Body of pancreas (tissue), 4 donors: Measurements from ENCODE around the gene THOC7. TPM values are rescaled to one million over a fixed set of nuclear protein-coding genes. Genes with fewer than 3 reads are reported as not detected.

Experiments
- ATAC-seq: fragments of 150-250 bp; one replicate; pipeline ENCODE4 v1.9.1; 2016
- DNase-seq, 4 donors: peaks; one replicate each; pipeline ENCODE4 v3.0.0-alpha.2; 2019
- H3K27ac ChIP-seq, 4 donors: fragments of 200-600 bp; sonication (generic); 1 replicate in 3 of 4; 2 replicates in 1 of 4; pipeline versions ENCODE4 v1.5.1 to v1.6.1; 2016 to 2019; ENCODE audit warnings: mild to moderate bottlenecking in 1 of 4, mixed read lengths in 1 of 4, moderate library complexity in 1 of 4
- H3K27me3 ChIP-seq, 2 donors: fragments of 200-600 bp; sonication (generic); one replicate each; pipeline ENCODE4 v1.6.0; 2016; ENCODE audit warnings: mild to moderate bottlenecking in 1 of 2
- H3K36me3 ChIP-seq, 2 donors: fragments of 200-600 bp; sonication (generic); replicated peaks in 1 of 2; 2 replicates each; pipeline ENCODE4 v1.5.1; 2016; ENCODE audit warnings: low read depth in 2 of 2; ENCODE audit not compliant: insufficient read depth in 1 of 2
- H3K4me1 ChIP-seq: fragments of 200-600 bp; sonication (generic); one replicate; pipeline ENCODE4 v1.6.0; 2016
- H3K4me3 ChIP-seq, 2 donors: fragments of 200-600 bp; sonication (generic); 1 replicate in 1 of 2; 2 replicates in 1 of 2; pipeline ENCODE4 v1.5.1; 2016 to 2019
- H3K9me3 ChIP-seq, 3 donors: fragments of 200-600 bp; sonication (generic); 1 replicate in 2 of 3; 2 replicates in 1 of 3; pipeline ENCODE4 v1.5.1; 2016
- POLR2A ChIP-seq, 3 donors: fragments of 450-650 bp; IDR thresholded peaks; one replicate each; pipeline ENCODE4 v1.6.1; 2016; ENCODE audit warnings: antibody characterized with exemption in 3 of 3, mild to moderate bottlenecking in 2 of 3
- WGBS, 2 donors: methylation state at CpG; one replicate each; pipeline ENCODE4 v1.1.5; 2017; 5-methylcytosine and 5-hydroxymethylcytosine counted together
- intact Hi-C: fragments of 100-400 bp; cut with DNase I; formaldehyde crosslinking; loops from one replicate; pipeline ENCODE4 v1.15.1; 2023
- total RNA-seq, 2 donors: library from RNA; depleted of rRNA; stranded (reverse); fragments of >200 nt; gene quantifications; one replicate each; pipeline ENCODE4 v1.1.0, GENCODE V29; 2016
- TF ChIP-seq, protein P1 (sequence below), 7 experiments: fragments of 450-650 bp in 4 of 7; fragments of 200-600 bp in 3 of 7; sonication (generic) in 3 of 7; IDR thresholded peaks; one replicate each; pipeline ENCODE4 v1.5.1; 2016 to 2019; ENCODE audit warnings: antibody characterized with exemption in 7 of 7

THOC7 gene
- 10 to 100 TPM; 26.0 to 47.0 TPM for total RNA-seq

DNA sequence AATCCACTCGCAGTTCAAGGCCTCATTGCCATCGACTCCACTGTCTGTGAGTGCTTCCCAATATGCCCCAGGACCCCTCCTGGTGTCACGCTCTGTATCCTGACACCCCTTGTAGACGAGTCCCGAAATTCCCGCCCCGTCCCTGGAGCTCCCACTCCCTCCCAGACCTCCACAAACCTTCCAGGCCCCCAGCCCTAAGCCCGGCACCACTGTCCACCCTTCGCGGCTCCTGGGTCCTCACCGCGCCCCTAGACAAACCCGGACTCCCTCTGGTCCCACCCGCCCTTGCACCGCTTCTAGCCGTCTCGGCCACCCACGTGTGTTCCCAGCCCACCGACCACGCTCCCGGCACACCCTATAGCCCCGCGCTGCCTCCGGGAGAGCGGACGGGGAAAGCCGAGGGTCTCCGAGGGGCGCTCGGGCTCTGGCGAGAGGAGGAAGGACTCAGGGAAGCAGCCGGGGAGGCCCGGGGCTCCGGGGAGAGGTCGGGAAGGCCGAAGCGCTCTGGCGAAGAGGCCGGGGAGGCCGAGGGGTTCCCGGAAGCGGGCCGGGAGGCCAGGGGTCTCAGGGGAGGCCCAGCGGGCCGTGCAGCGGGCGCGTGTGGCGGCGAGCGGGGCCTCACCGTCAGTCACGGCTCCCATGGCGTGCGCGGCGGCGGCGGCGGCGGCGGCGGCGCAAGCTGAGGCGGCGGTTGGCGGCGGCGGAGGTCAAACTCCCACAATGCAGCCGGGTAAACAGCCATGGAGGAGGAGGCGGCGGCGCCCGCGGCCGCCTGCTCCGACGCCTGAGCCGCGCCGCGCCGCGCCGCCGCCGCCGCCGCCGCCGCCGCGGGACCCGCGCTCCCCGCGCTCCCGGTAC is at the start of gene THOC7, which contains the start of gene ATXN7:
THOC7 (minus strand) TSS at position 656 of the 858 bp plus-strand sequence; CDS start at position 641, 15 bp downstream.
ATXN7 (plus strand) TSS at position 718 of the 858 bp plus-strand sequence. CDS start 48,732 bp downstream, outside the sequence.
- intact Hi-C loops, result no loop called here
- ATAC-seq (peak; percentile 90), DNase-seq (peak; percentile 69 to 79 (median 74))
- TF ChIP-seq, protein P1, sequence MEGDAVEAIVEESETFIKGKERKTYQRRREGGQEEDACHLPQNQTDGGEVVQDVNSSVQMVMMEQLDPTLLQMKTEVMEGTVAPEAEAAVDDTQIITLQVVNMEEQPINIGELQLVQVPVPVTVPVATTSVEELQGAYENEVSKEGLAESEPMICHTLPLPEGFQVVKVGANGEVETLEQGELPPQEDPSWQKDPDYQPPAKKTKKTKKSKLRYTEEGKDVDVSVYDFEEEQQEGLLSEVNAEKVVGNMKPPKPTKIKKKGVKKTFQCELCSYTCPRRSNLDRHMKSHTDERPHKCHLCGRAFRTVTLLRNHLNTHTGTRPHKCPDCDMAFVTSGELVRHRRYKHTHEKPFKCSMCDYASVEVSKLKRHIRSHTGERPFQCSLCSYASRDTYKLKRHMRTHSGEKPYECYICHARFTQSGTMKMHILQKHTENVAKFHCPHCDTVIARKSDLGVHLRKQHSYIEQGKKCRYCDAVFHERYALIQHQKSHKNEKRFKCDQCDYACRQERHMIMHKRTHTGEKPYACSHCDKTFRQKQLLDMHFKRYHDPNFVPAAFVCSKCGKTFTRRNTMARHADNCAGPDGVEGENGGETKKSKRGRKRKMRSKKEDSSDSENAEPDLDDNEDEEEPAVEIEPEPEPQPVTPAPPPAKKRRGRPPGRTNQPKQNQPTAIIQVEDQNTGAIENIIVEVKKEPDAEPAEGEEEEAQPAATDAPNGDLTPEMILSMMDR (IDR thresholded peaks at IDR 0.05), result peak in 1 of 7 experiments; percentile 3
- TF ChIP-seq POLR2A (IDR thresholded peaks at IDR 0.05), result peak in 2 of 3 donors; percentile 17 to 36
- Histone ChIP-seq H3K4me1 (peaks cover 51% of the 10 kb centered on the region), H3K27me3 (no peaks in the 10 kb centered on the region), H3K4me3 (peak within 1 kb of the TSS; percentile 91 to 97), H3K9me3 (no peaks in the 10 kb centered on the region), H3K27ac (peak within 1 kb of the TSS; percentile 83 to 92 (median 90)), H3K36me3 (no peaks in the 10 kb centered on the region)
- WGBS, 2 donors, result 0 to 1% methylated on average over 44 to 69 of the region's 98 CpGs

DNA sequence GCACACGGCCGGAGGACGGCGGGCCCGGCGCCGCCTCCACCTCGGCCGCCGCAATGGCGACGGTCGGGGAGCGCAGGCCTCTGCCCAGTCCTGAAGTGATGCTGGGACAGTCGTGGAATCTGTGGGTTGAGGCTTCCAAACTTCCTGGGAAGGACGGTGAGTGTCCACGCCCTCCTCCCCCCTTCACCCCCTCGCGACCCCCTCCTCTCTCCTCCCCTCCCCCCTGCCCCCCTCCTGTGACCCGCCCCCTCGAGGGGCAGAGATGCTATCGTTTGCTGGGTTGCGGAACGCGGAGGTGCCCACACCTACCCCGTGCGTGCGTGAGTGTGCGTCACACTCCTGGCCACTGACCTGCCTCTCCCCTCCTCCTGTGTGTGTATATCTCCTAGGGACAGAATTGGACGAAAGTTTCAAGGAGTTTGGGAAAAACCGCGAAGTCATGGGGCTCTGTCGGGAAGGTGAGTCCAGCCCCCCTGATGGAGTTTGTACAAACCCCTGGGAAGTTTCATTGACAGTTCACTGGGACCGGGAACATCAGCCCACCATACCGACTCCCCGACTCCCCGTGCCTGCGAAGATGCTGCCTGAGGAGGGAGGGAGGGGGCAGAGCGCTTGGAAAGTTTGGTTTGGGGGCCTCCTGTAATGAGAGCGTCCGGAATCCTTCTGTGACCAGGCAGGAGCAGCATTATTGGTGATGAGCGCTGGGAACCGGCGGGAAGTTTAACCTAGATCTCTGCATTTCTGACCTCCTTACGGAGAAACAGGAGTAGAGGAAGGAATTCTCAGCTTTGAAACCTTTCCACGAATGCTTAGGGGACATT is 49.4 kb upstream of the THOC7 start:
- Histone ChIP-seq H3K4me3 (peak overlapping the region; percentile 10 to 42), H3K4me1 (peaks cover 59% of the 10 kb centered on the region), H3K27me3 (no peaks in the 10 kb centered on the region), H3K27ac (peak overlapping the region; percentile 96 to 99 (median 98)), H3K36me3 (peaks cover 0 to 3% of the 10 kb centered on the region in 2 donors), H3K9me3 (no peaks in the 10 kb centered on the region)
- TF ChIP-seq, protein P1 (IDR thresholded peaks at IDR 0.05), result no peak
- TF ChIP-seq POLR2A (IDR thresholded peaks at IDR 0.05), result peak in 1 of 3 donors; percentile 52
- intact Hi-C loops, result loop anchor here (10.0 kb wide), 1 partner anchor 82 kb away; no protein-coding TSS in a partner anchor
- WGBS, 2 donors, result 4% methylated on average over 15 to 43 of the region's 46 CpGs
- peak; percentile 41 for ATAC-seq
- DNase-seq, result peak; percentile 71 to 85 (median 78)

DNA sequence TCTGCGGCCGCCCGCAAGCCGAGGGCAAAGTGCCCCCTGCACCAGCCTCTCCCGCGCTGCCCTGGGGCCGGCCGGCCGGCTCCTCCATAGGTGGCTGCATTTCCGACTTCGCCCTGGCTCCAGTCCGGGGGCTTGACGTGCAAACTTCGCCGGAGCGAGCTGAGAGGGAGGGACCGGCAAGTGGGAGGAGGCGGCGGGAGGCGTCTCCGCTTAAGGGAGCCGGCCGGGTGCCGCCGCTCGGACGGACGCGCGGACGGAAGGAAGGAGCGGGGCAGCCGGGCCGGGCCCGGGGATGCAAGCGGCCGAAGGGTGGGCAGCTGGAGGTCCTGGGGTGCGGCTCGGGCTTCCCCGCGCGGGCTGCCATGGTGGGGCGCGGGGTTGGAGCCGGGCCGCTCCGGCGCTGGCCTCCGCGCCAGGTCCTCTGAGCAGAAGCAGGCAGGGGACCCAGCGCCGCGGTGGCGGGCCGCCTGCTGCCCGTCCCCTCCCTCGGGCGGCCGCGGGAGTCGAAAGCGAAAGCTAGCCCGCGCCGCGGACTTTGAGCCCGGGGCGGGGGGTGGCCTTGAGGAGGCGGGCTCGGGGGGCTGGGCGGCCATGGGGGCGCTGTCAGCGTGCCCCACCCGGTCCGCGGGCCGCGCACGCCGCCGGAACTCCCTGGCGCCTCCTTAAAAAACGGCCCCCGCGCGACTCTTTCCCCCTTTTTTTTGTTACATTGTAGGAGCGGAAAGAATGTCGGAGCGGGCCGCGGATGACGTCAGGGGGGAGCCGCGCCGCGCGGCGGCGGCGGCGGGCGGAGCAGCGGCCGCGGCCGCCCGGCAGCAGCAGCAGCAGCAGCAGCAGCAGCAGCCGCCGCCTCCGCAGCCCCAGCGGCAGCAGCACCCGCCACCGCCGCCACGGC is 48.5 kb upstream of the THOC7 start, which contains the start of gene SCAANT1:
SCAANT1 (minus strand) TSS at position 511 of the 895 bp plus-strand sequence.
- 0% methylated on average over 17 to 112 of the region's 115 CpGs for WGBS, 2 donors
- Histone ChIP-seq H3K27ac (peak within 1 kb of the TSS; percentile 96 to 99 (median 98)), H3K4me1 (peaks cover 50% of the 10 kb centered on the region), H3K4me3 (peak within 1 kb of the TSS; percentile 42 to 47), H3K36me3 (peaks cover 0 to 3% of the 10 kb centered on the region in 2 donors), H3K9me3 (no peaks in the 10 kb centered on the region), H3K27me3 (no peaks in the 10 kb centered on the region)
- intact Hi-C loops, result loop anchor here (10.0 kb wide), 1 partner anchor 83 kb away; no protein-coding TSS in a partner anchor
- ATAC-seq (peak; percentile 83), DNase-seq (peak; percentile 91 to 94 (median 92))
- peak; percentile 80 to 85 (median 84) for TF ChIP-seq POLR2A (IDR thresholded peaks at IDR 0.05)
- TF ChIP-seq, protein P1 (IDR thresholded peaks at IDR 0.05), result peak in 4 of 7 experiments; percentile 21 to 42 (median 37)

DNA sequence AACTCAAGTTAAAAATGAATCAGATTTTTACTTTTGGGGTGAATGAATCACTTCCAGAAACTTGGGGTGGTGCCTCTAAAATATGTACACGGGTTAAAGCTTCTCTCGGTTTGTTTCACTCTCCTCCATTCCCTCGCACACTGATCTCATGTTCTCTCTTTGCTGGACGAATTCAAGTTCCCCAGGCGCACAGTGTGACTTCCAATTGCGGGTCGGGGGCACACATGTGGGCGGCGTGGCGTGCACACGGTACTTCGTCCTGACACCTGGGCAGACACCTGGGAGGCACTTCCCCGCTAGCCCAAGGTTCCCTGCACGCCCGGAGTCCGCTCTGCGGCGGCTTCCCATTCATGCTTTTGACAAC is 47.9 kb upstream of the THOC7 start:
- Histone ChIP-seq H3K36me3 (peaks cover 0 to 3% of the 10 kb centered on the region in 2 donors), H3K27ac (peak overlapping the region; percentile 96 to 99 (median 98)), H3K4me1 (peaks cover 44% of the 10 kb centered on the region), H3K9me3 (no peaks in the 10 kb centered on the region), H3K4me3 (peak overlapping the region; percentile 33 to 47), H3K27me3 (no peaks in the 10 kb centered on the region)
- ATAC-seq (no peak), DNase-seq (no peak)
- intact Hi-C loops, result loop anchor here (10.0 kb wide), 1 partner anchor 83 kb away; no protein-coding TSS in a partner anchor
- WGBS, 2 donors, result 0% methylated on average over 16 to 18 of the region's 18 CpGs
- TF ChIP-seq, protein P1 (IDR thresholded peaks at IDR 0.05), result no peak
- no peak for TF ChIP-seq POLR2A (IDR thresholded peaks at IDR 0.05)
